Activated CD8-positive, alpha-beta T cell treated with anti-CD3 and anti-CD28 coated beads for 36 hours (primary cell): ENCODE data around the gene MTA3. TPM values are rescaled to one million over a fixed set of nuclear protein-coding genes. Genes with fewer than 3 reads are reported as not detected.

Source experiments
- ATAC-seq: fragments of 200-7000 bp; cut with Tn5 transposase; one replicate; pipeline ENCODE4 v1.10.0; 2021; ENCODE audit warnings: mild to moderate bottlenecking, moderate library complexity
- CTCF ChIA-PET: fragments of 350-600 bp; sonication (Branson Sonifier 250); formaldehyde crosslinking; loops from one replicate; lab custom pipeline; 2021; ENCODE audit warnings: antibody characterized with exemption; lab: Charles Lee
- POLR2A ChIA-PET: fragments of 350-600 bp; sonication (Branson Sonifier 250); formaldehyde crosslinking; loops from one replicate; lab custom pipeline; 2021; ENCODE audit warnings: antibody characterized with exemption; lab: Charles Lee
- DNase-seq: peaks from one replicate; pipeline ENCODE4 v3.0.0-alpha.2; 2020
- H3K27ac Mint-ChIP-seq: one replicate; pipeline ENCODE4 v1.8.0; 2021; ENCODE audit warnings: mild to moderate bottlenecking, mixed read lengths
- H3K27me3 Mint-ChIP-seq: one replicate; pipeline ENCODE4 v1.8.0; 2021; ENCODE audit warnings: mixed read lengths
- H3K36me3 Mint-ChIP-seq: one replicate; pipeline ENCODE4 v1.8.0; 2021; ENCODE audit warnings: low read depth, mixed read lengths
- H3K4me1 Mint-ChIP-seq: one replicate; pipeline ENCODE4 v1.8.0; 2021; ENCODE audit warnings: low read depth, mixed read lengths
- H3K4me3 Mint-ChIP-seq: one replicate; pipeline ENCODE4 v1.8.0; 2021; ENCODE audit warnings: mild to moderate bottlenecking, moderate library complexity, mixed read lengths
- H3K9me3 Mint-ChIP-seq: one replicate; pipeline ENCODE4 v1.8.0; 2021; ENCODE audit warnings: mixed read lengths
- intact Hi-C: fragments of 100-400 bp; cut with micrococcal nuclease; formaldehyde crosslinking; loops from one replicate; pipeline ENCODE4 v1.10.0; 2022
- total RNA-seq, 2 experiments: library from RNA; stranded (reverse); gene quantifications; one replicate each; pipeline ENCODE4 v1.2.3, GENCODE V29; 2021
- TF ChIP-seq, protein P1 (sequence below): fragments of 200-600 bp; IDR thresholded peaks from one replicate; pipeline ENCODE4 v1.8.0; 2022; ENCODE audit warnings: antibody characterized with exemption, mild to moderate bottlenecking

MTA3 gene
- total RNA-seq, 2 experiments from 2014 or later: 32.6 to 35.9 TPM

- no peaks in the 10 kb centered on the region for H3K27me3 Mint-ChIP-seq
- peaks cover 5% of the 10 kb centered on the region for H3K36me3 Mint-ChIP-seq
- H3K27ac Mint-ChIP-seq: no peak overlapping the region
- ChIA-PET CTCF (interaction anchor here (0.7 to 1.9 kb wide), 3 partner anchors 19 to 97 kb away, joined by 3 to 7 read pairs (median 3); partner anchors contain the start of gene KCNG3), POLR2A (interaction anchor here (1.3 to 1.4 kb wide), 2 partner anchors 14 to 18 kb away, joined by 4 read pairs; no protein-coding TSS in a partner anchor)
- TF ChIP-seq, protein P1, sequence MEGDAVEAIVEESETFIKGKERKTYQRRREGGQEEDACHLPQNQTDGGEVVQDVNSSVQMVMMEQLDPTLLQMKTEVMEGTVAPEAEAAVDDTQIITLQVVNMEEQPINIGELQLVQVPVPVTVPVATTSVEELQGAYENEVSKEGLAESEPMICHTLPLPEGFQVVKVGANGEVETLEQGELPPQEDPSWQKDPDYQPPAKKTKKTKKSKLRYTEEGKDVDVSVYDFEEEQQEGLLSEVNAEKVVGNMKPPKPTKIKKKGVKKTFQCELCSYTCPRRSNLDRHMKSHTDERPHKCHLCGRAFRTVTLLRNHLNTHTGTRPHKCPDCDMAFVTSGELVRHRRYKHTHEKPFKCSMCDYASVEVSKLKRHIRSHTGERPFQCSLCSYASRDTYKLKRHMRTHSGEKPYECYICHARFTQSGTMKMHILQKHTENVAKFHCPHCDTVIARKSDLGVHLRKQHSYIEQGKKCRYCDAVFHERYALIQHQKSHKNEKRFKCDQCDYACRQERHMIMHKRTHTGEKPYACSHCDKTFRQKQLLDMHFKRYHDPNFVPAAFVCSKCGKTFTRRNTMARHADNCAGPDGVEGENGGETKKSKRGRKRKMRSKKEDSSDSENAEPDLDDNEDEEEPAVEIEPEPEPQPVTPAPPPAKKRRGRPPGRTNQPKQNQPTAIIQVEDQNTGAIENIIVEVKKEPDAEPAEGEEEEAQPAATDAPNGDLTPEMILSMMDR: no peak
- peaks cover 29% of the 10 kb centered on the region for H3K4me1 Mint-ChIP-seq
- peak; percentile 32 for ATAC-seq
- intact Hi-C loops: no loop called here
- peak overlapping the region; percentile 36 for H3K4me3 Mint-ChIP-seq
- no peaks in the 10 kb centered on the region for H3K9me3 Mint-ChIP-seq
- DNase-seq: no peak
These were observed 2.4 kb upstream of the MTA3 start for GRCh38 chr2:42566025-42566424.

GRCh38 chr2:42566837-42567321, 1.6 kb upstream of the MTA3 start:
- H3K27ac Mint-ChIP-seq: no peak overlapping the region
- H3K4me1 Mint-ChIP-seq: peaks cover 28% of the 10 kb centered on the region
- ATAC-seq (no peak), DNase-seq (no peak)
- ChIA-PET POLR2A (interaction anchor here (0.7 to 1.4 kb wide), 3 partner anchors 8 to 19 kb away, joined by 3 to 4 read pairs (median 4); no protein-coding TSS in a partner anchor), CTCF (interaction anchor here (0.7 to 1.9 kb wide), 3 partner anchors 20 to 96 kb away, joined by 3 to 7 read pairs (median 3); partner anchors contain the start of gene KCNG3)
- peaks cover 11% of the 10 kb centered on the region for H3K36me3 Mint-ChIP-seq
- TF ChIP-seq, protein P1: no peak
- intact Hi-C loops: no loop called here
- H3K4me3 Mint-ChIP-seq: peak overlapping the region; percentile 36
- no peaks in the 10 kb centered on the region for H3K27me3 Mint-ChIP-seq
- H3K9me3 Mint-ChIP-seq: no peaks in the 10 kb centered on the region

DNA sequence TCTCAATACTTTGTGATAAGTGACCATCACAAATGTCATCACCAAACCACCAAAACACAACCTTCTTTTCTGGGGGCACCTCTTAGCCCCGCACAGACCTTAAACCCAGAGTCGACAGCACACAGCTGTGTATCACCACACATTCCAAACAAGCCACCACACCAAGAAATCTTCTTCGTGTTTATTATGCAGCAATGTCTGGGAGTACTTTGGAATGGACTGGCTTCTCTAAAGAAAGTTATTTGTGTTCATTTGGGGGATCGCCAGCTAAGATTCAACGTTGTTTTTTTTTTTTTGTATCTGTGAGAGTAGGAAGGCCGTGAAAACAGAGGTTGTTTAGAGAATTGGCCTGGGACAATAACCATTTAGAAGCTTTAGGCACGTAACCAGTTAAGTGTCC, 1.1 kb upstream of the MTA3 start:
- ChIA-PET POLR2A (no interaction called here), CTCF (interaction anchor here (0.7 to 1.9 kb wide), 3 partner anchors 51 to 96 kb away, joined by 3 to 7 read pairs (median 3); partner anchors contain the start of gene KCNG3)
- ATAC-seq: no peak
- Mint-ChIP-seq H3K4me3 (peak overlapping the region; percentile 43), H3K9me3 (no peaks in the 10 kb centered on the region), H3K36me3 (peaks cover 11% of the 10 kb centered on the region), H3K27ac (peak overlapping the region; percentile 2), H3K27me3 (no peaks in the 10 kb centered on the region), H3K4me1 (peaks cover 26% of the 10 kb centered on the region)
- intact Hi-C loops: no loop called here
- TF ChIP-seq, protein P1: no peak
- no peak for DNase-seq

DNA sequence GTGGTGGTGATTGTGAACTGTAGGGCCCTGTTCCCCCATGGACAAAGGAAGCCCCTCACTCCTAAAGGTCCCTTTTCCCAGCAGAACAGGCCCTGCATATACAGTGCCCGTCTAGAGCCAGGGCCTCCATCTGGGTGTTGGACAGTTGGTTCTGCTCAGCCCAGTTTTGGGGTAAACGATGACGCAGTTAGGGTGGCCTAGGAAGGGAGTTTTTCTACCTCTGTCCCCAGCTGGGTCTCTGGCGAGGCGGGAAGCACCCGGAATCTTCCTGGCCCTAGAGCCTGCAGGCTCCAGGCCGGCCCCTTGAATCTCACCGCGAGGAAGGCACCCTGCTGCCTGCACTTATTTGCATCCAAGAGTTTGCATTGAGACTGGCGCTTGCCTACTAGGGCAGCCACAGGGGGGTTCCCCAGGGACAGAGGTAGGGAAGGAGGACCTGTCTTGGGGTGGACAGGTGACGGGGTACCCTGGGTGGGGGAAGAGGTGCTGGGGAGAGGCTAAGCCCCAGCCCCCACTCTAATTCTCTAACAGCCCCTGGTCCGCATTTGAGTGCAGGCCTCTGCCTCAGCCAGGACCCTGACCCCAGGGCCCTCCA, 529 bp upstream of the MTA3 start:
- intact Hi-C loops: no loop called here
- Mint-ChIP-seq H3K27me3 (no peaks in the 10 kb centered on the region), H3K36me3 (peaks cover 13% of the 10 kb centered on the region), H3K4me1 (peaks cover 28% of the 10 kb centered on the region), H3K27ac (peak overlapping the region; percentile 75), H3K9me3 (no peaks in the 10 kb centered on the region), H3K4me3 (peak overlapping the region; percentile 69)
- POLR2A ChIA-PET: no interaction called here
- DNase-seq (peak; percentile 33), ATAC-seq (no peak)
- TF ChIP-seq, protein P1: no peak
- CTCF ChIA-PET: interaction anchor here (0.7 to 1.6 kb wide), 2 partner anchors 51 to 74 kb away, joined by 3 read pairs; partner anchors contain the start of gene KCNG3
